ENCODE results near the gene WDR12. TPM values are rescaled to one million over a fixed set of nuclear protein-coding genes. Genes with fewer than 3 reads are reported as not detected.

WDR12 gene
- total and polyA plus RNA-seq, 2 of the 13 experiments (the other 11 are each of a cell fraction or from before 2014, with no cell fraction given), result 94.4 to 216 TPM

DNA sequence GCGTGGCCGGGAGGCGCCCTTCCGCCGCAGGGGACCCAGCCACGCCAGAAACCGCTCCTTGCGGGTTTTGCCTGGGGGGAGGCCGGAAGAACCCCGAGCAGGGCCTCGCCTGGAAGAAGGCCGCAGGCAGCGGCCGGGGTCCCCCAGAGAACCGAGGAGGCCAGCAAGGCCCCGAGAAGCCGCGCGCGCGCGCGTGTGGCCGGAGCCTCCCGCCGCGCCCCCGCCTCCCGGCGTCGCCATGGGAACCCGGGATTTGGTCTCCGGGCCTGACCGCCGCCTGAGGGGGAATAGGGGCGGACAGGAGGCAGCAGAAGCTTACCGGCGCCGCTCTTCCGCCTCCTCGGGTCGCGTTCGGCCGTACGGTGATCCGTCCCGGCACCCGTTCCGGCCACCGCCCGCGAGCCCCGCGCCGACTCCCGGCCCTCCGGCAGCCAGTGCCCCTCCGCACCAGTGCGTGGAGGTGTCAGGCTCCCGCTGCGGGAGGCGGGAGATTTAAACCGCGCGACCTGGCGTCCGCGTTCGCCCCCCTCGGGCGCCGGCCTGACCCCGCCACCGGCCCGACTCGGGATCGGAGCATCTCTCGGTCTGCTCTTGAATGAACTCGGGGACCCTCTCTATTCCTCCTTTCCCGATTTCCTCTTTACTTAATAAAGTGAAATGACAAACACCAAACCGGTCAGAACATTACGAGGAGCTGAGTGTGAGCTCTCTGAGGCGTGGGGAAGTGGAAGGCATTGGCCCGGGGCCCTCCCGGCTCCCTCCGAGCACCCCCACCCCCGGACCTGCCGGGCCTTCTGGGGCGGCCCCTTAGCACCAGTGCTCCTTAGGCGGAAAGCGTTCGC, 40.0 kb downstream of the WDR12 start, which contains the start of gene ICA1L (continued):
- TF ChIP-seq, protein P1, sequence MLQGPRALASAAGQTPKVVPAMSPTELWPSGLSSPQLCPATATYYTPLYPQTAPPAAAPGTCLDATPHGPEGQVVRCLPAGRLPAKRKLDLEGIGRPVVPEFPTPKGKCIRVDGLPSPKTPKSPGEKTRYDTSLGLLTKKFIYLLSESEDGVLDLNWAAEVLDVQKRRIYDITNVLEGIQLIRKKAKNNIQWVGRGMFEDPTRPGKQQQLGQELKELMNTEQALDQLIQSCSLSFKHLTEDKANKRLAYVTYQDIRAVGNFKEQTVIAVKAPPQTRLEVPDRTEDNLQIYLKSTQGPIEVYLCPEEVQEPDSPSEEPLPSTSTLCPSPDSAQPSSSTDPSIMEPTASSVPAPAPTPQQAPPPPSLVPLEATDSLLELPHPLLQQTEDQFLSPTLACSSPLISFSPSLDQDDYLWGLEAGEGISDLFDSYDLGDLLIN (CRISPR knock-in tag; IDR thresholded peaks at IDR 0.05; ENCODE audit: borderline replicate concordance), result peak; percentile 67; the same call in 1 of the 2 replicates
- TF ChIP-seq, protein P2, sequence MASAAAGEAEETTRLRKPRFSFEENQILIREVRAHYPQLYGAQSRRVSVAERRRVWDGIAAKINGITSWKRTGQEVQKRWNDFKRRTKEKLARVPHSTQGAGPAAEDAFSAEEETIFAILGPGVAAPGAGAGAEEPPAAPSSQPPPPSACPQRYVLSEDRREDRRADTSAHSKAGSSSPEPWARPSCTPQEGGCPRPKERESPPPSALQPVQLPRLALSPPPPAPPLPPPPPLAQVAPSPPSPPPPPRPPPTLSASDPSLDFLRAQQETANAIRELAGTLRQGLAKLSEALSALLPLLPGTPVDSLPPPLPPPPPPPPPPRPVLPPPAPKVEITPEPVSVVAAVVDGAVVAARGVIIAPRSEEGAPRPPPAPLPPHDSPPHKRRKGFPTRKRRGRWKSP (CRISPR knock-in tag; IDR thresholded peaks at IDR 0.05), result 0 out of 2 replicates have a peak, but pooled peaks have one; percentile 58
- no peak; the same call in 1 of the 2 replicates for TF ChIP-seq TARDBP (CRISPR knock-in tag; IDR thresholded peaks at IDR 0.05)
- TF ChIP-seq TFE3 (CRISPR knock-in tag; IDR thresholded peaks at IDR 0.05), result no peak
- TF ChIP-seq, protein P3, sequence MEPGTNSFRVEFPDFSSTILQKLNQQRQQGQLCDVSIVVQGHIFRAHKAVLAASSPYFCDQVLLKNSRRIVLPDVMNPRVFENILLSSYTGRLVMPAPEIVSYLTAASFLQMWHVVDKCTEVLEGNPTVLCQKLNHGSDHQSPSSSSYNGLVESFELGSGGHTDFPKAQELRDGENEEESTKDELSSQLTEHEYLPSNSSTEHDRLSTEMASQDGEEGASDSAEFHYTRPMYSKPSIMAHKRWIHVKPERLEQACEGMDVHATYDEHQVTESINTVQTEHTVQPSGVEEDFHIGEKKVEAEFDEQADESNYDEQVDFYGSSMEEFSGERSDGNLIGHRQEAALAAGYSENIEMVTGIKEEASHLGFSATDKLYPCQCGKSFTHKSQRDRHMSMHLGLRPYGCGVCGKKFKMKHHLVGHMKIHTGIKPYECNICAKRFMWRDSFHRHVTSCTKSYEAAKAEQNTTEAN (CRISPR knock-in tag; conservative IDR thresholded peaks at IDR 0.05), result no peak
- TF ChIP-seq, protein P4, sequence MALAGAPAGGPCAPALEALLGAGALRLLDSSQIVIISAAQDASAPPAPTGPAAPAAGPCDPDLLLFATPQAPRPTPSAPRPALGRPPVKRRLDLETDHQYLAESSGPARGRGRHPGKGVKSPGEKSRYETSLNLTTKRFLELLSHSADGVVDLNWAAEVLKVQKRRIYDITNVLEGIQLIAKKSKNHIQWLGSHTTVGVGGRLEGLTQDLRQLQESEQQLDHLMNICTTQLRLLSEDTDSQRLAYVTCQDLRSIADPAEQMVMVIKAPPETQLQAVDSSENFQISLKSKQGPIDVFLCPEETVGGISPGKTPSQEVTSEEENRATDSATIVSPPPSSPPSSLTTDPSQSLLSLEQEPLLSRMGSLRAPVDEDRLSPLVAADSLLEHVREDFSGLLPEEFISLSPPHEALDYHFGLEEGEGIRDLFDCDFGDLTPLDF (CRISPR knock-in tag; IDR thresholded peaks at IDR 0.05), result peak; percentile 82; the same call in 1 of the 2 replicates
- TF ChIP-seq AFF4 (CRISPR knock-in tag; IDR thresholded peaks at IDR 0.05), result no peak
- TF ChIP-seq ELF4 (CRISPR knock-in tag; IDR thresholded peaks at IDR 0.05; ENCODE audit: borderline replicate concordance), result peak; percentile 62; the same call in 1 of the 2 replicates
- TF ChIP-seq NFYC (CRISPR knock-in tag; IDR thresholded peaks at IDR 0.05), result no peak
- no peak for TF ChIP-seq FOXA1 (IDR thresholded peaks at IDR 0.05)
- no peak for TF ChIP-seq FOXA1 (CRISPR knock-in tag; IDR thresholded peaks at IDR 0.05)
- TF ChIP-seq ZNF362 (CRISPR knock-in tag; IDR thresholded peaks at IDR 0.05; ENCODE audit: borderline replicate concordance), result 0 out of 2 replicates have a peak, but pooled peaks have one; percentile 24
- TF ChIP-seq ZNF891 (CRISPR knock-in tag; IDR thresholded peaks at IDR 0.05), result peak; percentile 81
- TF ChIP-seq, protein P5, sequence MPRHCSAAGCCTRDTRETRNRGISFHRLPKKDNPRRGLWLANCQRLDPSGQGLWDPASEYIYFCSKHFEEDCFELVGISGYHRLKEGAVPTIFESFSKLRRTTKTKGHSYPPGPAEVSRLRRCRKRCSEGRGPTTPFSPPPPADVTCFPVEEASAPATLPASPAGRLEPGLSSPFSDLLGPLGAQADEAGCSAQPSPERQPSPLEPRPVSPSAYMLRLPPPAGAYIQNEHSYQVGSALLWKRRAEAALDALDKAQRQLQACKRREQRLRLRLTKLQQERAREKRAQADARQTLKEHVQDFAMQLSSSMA (CRISPR knock-in tag; IDR thresholded peaks at IDR 0.05), result peak; percentile 73; the same call in 1 of the 2 replicates
